ENCODE measurements around the gene NRXN2. TPM values are rescaled to one million over a fixed set of nuclear protein-coding genes. Genes with fewer than 3 reads are reported as not detected.

The NRXN2 gene
- total and polyA plus RNA-seq, 10 of the 15 experiments (the other 5 are each of a cell fraction or from before 2014, with no cell fraction given): 0.03 to 1.4 (median 0.23) TPM

DNA sequence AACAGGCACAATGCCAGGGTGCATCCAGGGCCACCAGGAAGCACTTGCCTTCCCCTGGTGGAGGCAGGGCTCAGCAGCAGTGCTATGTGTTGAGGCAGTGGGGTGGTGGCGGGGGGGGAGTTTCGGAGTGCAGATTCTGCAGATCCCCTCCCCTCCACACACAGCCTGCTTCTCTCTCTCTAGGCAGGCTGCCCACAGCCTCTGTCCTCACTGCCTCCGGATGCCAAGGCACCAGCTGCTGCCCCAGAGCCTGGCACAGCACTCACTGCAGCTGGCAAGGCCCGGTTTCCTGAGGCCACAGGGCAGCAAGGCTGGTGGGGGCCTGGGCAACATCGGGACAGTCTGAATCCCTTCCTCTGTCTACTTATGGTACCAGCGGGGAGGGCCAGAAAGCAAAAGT, 35.8 kb downstream of the NRXN2 start:
- no peak for FAIRE-seq
- no peaks in the 10 kb centered on the region for H3K36me3 ChIP-seq (ENCODE audit: control insufficient read depth in 2 of 2, insufficient read depth in 2 of 2, low read length in 1 of 2)
- H3K79me2 ChIP-seq (ENCODE audit: control insufficient read depth, insufficient read depth, low read length): no peaks in the 10 kb centered on the region
- ATAC-seq: no peak
- 0 out of 2 replicates have a peak, but pooled peaks cover 3% of the 10 kb centered on the region for H3K4me1 ChIP-seq (ENCODE audit: control insufficient read depth, insufficient read depth, low read length)
- no peak overlapping the region for H2AFZ ChIP-seq (ENCODE audit: control insufficient read depth, low read depth, low read length)
- ChIA-PET CTCF (interaction anchor here (0.7 to 5.6 kb wide), 4 partner anchors 13 to 53 kb away, joined by 3 to 86 read pairs (median 62); partner anchors contain the start of gene RASGRP2), RAD21 (ENCODE audit: unreplicated experiment) (interaction anchor here (1.1 to 3.1 kb wide), 4 partner anchors 12 to 55 kb away, joined by 3 to 45 read pairs (median 10); no protein-coding TSS in a partner anchor), SMC1A (ENCODE audit: uncharacterized antibody, unreplicated experiment) (interaction anchor here (1.6 kb wide), 1 partner anchor 36 kb away, joined by 4 read pairs; no protein-coding TSS in a partner anchor), POLR2A (no interaction called here)
- intact Hi-C loops (cut with micrococcal nuclease; ENCODE audit: unreplicated experiment): no loop called here
- in situ Hi-C loops (cut with MboI): loop anchor here (5.0 kb wide), 1 partner anchor 50 kb away; no protein-coding TSS in a partner anchor
- no peaks in the 10 kb centered on the region for H3K27me3 ChIP-seq (replicated peaks in 1 of 2; ENCODE audit: control insufficient read depth in 2 of 2, insufficient read depth in 2 of 2, low read length in 1 of 2)
- H3K4me3 ChIP-seq: no peak overlapping the region
- no peak overlapping the region for H3K9ac ChIP-seq (ENCODE audit: control insufficient read depth, insufficient read depth, low read length)
- no peak overlapping the region for H3K4me2 ChIP-seq (ENCODE audit: control insufficient read depth, insufficient read depth)
- no peak for DNase-seq (ENCODE audit: low read depth, low spot score)
- BruUV-seq (replicated peaks): no TSS peak
- H3K9me3 ChIP-seq (replicated peaks; ENCODE audit: control insufficient read depth, insufficient read depth, low read length): no peaks in the 10 kb centered on the region
- no peaks in the 10 kb centered on the region for H4K20me1 ChIP-seq (ENCODE audit: control insufficient read depth, insufficient read depth)
- no peak overlapping the region for H3K27ac ChIP-seq (ENCODE audit: control insufficient read depth, insufficient read depth)
- TF ChIP-seq ATF7 (IDR thresholded peaks at IDR 0.05; ENCODE audit: low read depth) (no peak), BHLHE40 (IDR thresholded peaks at IDR 0.05; ENCODE audit: borderline replicate concordance in 1 of 2, low read depth in 2 of 2, low read length in 1 of 2) (no peak), CREM (IDR thresholded peaks at IDR 0.05; ENCODE audit: low read depth) (no peak), SUPT20H (IDR thresholded peaks at IDR 0.05; ENCODE audit: borderline replicate concordance, control insufficient read depth, low read depth, low read length) (no peak), PML (IDR thresholded peaks at IDR 0.05; ENCODE audit: low read length) (no peak), NR2C1 (IDR thresholded peaks at IDR 0.05) (no peak), SREBF1 (IDR thresholded peaks at IDR 0.05; ENCODE audit: low read length) (no peak), RAD51 (IDR thresholded peaks at IDR 0.05) (no peak), IKZF2 (IDR thresholded peaks at IDR 0.05) (no peak), SPI1 (IDR thresholded peaks at IDR 0.05; ENCODE audit: borderline replicate concordance, insufficient read depth, low read depth, low read length) (no peak), SREBF2 (IDR thresholded peaks at IDR 0.05; ENCODE audit: low read length) (no peak)
- TF ChIP-seq, protein P1, sequence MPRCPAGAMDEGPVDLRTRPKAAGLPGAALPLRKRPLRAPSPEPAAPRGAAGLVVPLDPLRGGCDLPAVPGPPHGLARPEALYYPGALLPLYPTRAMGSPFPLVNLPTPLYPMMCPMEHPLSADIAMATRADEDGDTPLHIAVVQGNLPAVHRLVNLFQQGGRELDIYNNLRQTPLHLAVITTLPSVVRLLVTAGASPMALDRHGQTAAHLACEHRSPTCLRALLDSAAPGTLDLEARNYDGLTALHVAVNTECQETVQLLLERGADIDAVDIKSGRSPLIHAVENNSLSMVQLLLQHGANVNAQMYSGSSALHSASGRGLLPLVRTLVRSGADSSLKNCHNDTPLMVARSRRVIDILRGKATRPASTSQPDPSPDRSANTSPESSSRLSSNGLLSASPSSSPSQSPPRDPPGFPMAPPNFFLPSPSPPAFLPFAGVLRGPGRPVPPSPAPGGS (IDR thresholded peaks at IDR 0.05; ENCODE audit: borderline replicate concordance, insufficient read depth, low read depth, low read length, poor library complexity, severe bottlenecking): no peak
- TF ChIP-seq, protein P2, sequence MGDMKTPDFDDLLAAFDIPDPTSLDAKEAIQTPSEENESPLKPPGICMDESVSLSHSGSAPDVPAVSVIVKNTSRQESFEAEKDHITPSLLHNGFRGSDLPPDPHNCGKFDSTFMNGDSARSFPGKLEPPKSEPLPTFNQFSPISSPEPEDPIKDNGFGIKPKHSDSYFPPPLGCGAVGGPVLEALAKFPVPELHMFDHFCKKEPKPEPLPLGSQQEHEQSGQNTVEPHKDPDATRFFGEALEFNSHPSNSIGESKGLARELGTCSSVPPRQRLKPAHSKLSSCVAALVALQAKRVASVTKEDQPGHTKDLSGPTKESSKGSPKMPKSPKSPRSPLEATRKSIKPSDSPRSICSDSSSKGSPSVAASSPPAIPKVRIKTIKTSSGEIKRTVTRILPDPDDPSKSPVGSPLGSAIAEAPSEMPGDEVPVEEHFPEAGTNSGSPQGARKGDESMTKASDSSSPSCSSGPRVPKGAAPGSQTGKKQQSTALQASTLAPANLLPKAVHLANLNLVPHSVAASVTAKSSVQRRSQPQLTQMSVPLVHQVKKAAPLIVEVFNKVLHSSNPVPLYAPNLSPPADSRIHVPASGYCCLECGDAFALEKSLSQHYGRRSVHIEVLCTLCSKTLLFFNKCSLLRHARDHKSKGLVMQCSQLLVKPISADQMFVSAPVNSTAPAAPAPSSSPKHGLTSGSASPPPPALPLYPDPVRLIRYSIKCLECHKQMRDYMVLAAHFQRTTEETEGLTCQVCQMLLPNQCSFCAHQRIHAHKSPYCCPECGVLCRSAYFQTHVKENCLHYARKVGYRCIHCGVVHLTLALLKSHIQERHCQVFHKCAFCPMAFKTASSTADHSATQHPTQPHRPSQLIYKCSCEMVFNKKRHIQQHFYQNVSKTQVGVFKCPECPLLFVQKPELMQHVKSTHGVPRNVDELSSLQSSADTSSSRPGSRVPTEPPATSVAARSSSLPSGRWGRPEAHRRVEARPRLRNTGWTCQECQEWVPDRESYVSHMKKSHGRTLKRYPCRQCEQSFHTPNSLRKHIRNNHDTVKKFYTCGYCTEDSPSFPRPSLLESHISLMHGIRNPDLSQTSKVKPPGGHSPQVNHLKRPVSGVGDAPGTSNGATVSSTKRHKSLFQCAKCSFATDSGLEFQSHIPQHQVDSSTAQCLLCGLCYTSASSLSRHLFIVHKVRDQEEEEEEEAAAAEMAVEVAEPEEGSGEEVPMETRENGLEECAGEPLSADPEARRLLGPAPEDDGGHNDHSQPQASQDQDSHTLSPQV (IDR thresholded peaks at IDR 0.05): no peak
- TF ChIP-seq, protein P3, sequence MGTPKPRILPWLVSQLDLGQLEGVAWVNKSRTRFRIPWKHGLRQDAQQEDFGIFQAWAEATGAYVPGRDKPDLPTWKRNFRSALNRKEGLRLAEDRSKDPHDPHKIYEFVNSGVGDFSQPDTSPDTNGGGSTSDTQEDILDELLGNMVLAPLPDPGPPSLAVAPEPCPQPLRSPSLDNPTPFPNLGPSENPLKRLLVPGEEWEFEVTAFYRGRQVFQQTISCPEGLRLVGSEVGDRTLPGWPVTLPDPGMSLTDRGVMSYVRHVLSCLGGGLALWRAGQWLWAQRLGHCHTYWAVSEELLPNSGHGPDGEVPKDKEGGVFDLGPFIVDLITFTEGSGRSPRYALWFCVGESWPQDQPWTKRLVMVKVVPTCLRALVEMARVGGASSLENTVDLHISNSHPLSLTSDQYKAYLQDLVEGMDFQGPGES (IDR thresholded peaks at IDR 0.05): no peak
- WGBS (ENCODE audit: insufficient coverage, insufficient replicate concordance, low lambda C conversion rate, missing lambda C conversion rate): 15% methylated on average over 6 of the region's 6 CpGs
